SIG-M5 treated with dmso at 0.1 percent for 504 hours (cell line): ENCODE results near the gene SSC4D.
"Not testable (repeated sequence)": the region's sequence is repeated elsewhere in the genome, so short reads cannot be mapped to it uniquely, and the experiment has no call there.

Experiments used
- DNase-seq: peaks from one replicate; lab custom pipeline; 2025; ENCODE audit not compliant: unreplicated experiment; lab: John Stamatoyannopoulos, UW

The SSC4D gene

DNA sequence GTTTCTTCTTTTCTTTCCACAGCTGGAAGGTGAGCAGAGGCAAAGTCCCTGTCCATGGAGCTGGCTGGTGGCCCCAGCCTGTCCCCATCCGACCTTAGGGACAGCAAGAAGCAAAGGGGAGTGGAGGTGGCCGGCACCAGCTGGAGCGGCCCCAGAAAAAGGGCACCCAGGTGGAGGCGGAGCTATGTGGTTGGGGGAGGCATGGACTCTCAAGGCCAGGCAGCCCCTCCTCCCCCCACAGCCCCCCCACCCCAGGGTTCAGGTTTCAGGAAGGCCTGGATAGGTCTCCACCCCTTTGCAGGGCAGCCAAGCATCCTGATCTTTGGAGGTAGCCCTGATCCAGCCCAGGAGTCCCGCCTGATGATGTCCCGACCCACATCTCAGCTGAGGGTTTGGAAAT lies at the start of gene SSC4D:
Gene SSC4D, minus strand, starts transcription at position 161 of the 400 bp plus-strand sequence. CDS start 5,258 bp downstream, outside the sequence.
- DNase-seq, result no peak

DNA sequence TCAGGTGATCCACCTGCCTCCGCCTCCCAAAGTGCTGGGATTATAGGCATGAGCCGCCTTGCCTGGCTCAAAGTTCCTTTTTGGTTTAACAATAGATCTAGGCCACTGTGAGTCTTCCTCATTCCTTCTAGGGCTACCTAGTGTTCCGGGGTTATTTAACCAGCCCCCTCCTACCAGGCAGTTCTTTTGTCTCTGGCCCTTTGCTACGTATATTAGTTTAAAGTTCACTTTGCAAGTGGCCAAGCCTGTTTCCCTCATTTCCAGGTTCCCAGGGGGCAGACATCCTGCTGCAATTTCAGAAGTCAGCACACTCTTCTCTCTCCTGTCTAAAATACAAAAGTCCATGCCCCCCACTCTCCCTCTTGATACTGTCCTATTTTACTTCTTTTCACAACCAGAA lies 49.0 kb upstream of the SSC4D start:
- DNase-seq, result not testable (repeated sequence)

DNA sequence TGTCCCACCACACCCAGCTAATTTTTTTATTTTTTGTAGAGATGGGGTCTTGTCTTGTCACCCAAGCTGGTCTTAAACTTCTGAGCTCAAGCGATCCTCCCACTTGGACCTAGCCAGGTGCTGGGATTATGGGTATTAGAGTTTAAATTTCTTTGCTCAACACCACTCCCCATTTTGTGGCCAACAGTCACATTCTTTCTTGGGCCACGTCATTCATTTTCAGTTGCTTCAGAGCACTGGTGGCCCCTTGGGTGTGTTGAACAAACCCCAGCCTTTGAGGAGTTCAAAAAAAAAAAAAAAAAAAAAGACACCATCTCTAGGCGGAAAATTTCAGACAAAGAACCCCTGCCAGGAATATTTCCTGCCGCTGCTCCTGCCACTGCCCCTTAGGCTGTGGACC lies 47.5 kb upstream of the SSC4D start:
- DNase-seq, result not testable (repeated sequence)

DNA sequence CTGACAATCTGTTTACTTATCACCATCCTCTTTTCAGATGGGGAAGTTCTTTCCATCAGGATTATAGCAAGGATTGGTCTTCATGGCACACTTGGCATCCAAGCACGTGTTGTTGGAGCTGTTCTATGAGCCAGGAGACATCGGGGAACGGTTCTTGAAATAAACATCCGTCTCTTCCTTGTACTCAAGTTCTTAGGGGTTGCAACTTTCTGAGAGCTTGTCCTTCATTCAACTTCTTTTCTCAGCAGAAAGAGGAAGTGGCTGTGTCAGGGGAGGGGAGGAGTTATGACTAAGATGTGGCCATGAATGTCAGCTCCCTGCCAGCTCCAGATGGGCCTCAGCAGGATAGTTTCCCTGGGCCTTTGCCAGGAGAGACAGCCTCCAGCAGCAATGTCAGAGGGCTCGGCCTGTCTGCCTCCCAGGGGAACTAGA lies 36.1 kb upstream of the SSC4D start:
- peak; percentile 67 for DNase-seq

DNA sequence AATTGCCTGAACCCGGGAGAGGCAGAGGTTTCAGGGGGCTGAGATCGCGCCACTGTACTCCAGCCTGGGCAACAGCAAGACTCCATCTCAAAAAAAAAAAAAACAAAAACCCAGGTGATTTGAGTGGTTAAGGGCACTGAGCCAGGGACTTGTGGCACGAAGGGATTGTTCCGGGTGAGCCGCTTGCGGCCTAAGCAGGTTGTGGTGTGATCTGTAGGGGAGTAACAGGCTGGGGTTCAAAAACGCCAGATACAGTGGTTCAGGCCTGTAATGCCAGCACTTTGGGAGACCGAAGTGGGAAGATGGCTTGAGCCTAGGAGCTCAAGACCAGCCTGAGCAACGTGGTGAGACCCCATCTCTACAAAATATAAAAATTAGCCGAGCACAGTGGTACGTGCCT lies 34.3 kb upstream of the SSC4D start:
- DNase-seq, result not testable (repeated sequence)

DNA sequence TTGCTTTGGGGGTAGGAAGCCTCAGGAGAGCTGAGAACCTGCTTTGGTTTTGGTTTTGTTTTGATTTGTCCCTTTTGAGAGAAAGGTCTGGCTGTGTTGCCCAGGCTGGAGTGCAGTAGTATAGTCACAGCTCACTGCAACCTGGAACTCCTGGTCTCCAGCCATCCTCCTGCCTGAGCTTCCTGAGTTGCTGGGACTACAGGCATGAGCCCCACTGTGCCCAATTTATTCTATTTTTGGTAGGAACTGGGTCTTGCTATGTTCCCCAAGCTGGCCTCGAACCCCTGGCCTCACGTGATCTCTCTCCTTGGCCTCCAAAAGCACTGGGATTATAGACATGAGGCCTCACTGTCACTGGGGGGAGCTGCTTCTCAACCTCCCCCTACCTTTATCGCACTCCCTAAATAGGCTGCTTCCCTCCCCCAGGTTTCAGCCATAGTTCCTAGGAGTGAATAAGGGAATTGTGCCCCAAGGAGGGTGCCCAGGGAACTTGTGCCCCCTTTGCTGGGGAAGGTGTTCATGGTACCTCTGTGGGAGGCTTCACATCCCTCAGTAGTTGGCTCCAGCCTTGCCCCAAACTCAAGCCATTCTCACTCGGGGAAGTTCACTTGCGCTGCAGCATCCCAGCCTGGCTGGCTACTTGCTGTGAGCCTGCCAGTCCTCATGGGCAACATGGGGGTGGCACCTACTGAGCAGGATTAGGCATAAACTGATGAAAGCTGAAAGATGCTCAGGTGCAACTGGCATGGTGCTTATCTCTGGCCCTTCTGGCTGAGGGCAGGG lies 33.4 kb upstream of the SSC4D start:
- DNase-seq, result not testable (repeated sequence)

DNA sequence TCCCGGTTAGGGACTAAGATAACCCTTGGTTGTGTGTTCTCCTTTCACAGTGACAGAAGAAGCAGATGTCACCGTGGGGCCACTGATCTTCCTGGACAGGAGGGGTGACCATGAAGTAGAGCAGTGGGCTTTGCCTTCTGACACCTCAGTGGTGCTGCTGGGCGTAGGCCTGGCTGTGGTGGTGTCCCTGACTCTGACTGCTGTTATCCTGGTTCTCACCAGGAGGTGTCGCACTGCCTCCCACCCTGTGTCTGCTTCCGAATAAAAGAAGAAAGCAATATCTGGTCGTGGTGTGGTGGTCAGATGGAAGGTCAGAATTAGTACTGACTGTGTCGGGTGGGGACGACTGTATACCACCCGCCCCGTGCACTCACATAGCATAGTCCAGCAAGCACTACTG lies 32.3 kb upstream of the SSC4D start:
- DNase-seq, result not testable (repeated sequence)

DNA sequence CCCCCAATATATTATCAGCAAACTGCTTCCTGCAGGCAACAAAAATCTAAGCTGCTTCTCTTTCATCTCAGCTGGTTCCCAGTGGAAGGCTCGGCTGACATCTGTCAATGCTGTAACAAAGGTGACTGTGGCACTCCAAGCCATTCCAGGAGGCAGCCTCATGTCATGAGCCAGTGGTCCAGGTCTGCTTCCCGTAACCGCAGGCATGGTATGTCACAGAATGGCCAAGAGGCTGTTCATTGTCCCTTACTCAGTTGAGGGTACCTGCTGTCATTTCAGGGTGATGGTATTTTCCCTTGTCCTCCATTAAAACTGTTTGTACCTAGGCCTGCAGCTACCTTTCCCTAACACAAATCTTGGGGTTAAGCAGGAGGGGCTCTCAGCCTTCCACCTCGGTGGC lies 30.9 kb upstream of the SSC4D start:
- DNase-seq, result not testable (repeated sequence)

DNA sequence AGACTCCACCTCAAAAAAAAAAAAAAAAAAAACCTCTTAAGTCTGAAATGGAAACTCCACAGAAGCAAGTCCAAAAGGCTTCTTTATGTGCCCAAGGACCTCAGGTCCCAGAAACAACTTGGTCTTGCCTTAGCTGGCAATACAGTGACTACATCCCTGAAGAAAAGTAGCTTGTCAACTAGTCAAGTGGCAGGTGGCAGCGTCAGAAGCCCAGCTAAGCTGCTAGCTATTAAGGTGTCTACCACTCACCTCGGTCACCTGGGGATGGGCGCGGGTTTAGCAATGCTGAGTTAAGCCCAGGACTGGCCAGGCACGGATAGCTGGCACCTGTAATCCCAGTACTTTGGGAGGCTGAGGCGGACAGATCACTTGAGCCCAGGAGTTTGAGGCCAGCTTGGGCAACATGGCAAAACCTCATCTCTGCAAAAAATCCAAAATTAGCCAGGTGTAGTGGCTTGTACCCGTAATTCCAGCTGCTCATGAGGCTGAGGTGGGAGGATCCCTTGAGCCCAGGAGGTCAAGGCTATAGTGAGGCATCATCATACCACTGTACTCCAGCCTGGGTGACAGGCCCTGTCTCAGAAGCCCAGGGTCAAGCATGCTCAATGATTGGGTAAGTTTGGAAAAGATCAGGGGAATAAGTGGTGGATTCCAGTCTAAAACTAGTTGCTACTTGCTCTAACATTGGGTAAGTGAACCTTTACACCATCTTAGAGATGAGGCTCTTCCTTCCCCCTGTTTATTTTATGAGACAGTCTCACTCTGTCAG lies 29.8 kb upstream of the SSC4D start:
- not testable (repeated sequence) for DNase-seq

DNA sequence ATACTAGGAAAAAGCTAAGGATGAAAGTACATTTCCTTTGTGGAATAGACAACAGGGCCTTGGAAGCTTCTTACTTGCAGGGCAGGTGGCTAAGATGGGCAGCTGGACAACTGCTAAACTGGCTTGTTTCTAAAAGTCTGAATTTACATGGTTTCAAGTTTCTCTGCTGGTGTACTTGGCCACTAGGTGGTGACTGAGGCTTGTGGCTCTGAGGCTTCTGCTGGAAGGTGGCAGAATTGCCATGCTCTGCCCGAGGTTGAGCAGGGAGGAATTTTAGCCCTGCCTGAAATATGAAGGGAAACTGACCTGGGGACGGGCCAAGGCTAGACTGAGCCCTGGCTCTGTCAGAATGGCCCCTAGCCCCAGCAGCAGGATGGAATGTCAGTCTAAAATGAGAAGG lies 28.4 kb upstream of the SSC4D start:
- DNase-seq, result peak; percentile 78

DNA sequence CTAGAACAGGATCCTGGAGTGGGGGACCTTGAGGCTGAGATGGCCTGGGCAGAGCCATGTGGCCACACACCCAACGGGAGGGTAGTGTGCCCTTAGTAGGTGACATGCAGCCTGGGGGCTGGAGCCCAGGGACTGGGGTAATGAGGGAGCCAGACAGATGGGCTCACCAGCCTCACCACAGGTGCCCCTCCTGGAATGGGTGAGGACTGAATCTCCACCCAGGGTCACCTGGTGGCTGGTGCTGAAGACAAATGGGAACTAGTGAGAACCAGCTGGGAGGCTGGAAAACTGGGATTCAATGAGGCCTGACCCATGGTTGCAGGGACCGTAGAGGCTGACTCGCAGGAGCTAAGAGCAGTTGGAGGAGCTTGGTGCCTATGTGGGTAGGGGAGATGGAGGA lies 21.3 kb upstream of the SSC4D start:
- DNase-seq, result no peak

DNA sequence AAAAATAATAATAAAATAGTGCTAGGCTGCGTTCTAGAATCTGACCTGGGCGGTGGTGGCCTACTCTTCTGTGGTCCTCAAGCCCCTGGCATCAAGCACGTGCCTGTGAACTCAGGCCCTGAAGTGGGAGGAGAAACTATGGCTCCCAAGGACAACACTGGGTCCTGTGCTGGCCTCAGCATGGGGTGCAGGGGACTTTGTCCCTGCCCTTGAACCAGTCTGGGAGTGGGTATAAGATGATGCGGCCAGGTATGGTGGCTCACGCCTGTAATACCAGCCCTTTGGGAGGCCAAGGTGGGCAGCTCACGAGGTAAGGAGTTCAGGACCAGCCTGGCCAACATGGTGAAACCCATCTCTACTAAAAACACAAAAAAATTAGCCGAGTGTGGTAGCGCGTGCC lies 20.7 kb upstream of the SSC4D start:
- DNase-seq, result no peak

DNA sequence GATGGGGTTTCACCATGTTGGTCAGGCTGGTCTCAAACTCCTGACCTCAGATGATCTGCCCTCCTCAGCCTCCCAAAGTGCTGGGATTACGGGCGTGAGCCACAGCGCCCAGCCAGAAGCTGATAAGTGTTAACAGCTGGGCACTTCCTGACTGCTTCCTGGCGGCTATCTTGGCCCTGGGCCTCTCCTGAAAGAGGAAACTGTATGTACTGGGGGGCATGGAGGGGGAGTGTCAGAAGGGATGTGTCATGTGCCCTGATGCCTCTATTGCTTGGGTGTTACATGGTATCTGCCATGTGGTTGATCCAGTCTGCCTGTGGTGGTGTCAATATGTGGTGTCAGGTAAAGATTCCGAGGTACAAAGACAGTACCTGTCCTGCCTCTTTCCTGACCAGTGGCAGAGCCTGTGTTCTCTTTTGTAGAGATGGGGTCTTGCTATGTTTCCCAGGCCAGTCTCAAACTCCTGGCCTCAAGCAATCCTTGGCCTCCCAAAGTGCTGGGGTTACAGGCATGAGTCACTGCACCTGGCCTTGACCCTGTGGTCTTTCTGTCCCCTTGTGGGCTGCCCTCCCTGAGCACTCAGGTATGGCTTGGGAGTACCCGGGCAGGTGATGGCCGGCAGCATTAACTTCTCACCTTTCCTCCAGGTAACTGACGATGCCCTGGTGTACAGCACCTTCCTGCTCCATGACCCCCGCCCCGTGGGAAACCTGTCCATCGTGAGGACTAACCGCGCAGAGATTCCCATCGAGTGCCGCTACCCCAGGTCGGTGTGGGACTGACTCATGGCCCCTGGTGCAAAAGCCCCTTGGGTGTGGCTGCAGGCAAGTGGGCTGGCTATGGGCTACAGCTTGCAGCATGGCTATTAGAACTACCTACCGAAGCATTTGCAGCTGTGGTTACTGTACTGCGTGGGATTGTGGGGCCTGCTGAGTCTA lies 19.6 kb upstream of the SSC4D start:
- DNase-seq, result peak; percentile 60

DNA sequence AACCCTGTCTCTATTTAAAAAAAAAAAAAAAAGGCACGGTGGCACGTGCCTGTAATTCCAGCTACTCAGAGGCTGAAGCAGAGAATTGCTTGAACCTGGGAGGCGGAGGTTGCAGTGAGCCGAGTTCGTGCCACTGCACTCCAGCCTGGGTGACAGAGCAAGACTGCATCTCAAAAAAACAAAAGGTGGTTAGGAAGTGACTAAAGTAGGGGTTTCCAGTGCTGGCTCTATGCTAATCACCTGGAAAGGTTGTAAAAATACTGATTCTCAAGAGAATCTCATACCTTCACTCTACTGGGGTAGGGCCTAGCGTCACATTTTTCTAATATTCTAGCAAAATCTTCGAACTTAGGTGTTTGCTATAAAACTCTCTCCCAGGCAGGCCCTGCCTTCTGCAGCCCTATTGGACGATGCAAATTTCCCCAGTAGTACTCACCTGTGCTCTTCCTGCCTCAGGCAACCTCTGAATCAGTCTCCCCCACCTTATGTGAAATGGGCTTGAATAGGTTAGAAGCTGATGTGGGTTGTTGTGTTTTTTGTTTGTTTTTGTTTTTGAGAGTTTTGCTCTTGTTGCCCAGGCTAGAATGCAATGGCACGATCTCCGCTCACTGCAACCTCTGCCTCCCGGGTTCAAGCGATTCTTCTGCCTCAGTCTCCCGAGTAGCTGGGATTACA lies 18.8 kb upstream of the SSC4D start:
- DNase-seq, result no peak

DNA sequence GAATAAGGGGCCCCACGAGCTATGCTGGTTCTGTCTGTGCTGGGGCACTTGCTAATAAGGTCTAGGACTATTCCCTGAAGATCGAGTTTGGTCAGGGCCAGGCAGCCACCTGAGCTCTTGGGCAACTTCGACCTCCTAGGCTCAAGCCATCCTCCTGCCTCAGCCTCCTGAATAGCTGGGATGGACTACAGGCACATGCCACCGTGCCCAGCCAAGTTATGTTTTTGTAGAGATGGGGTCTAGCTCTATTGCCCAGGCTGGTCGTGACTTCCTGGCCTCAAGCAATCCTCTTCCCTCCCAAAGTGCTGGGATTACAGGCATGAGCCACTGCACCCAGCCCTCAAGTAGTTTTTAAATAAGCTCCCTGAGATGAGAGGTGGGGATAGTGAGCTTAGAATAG lies 18.1 kb upstream of the SSC4D start:
- DNase-seq, result no peak

DNA sequence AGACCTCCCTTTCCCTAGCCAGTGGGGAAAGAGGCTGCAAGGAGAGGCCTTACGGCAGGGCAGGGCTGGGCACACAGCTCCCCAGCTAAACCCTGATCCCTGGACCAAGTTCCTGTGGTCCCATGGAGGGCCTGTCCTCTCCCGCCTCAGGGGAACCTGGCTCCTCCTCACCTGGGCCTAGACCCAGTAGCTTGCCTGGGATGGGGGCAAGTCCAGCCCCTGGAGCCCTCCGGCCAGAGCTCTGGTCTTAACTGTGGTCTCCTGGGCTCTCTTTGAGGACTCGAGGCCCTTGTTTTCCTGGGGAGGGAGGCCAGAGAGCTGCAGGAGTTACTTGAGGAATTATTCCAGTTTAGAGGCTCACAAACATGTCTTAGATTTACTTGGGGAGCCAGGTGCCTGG lies 16.7 kb upstream of the SSC4D start:
- no peak for DNase-seq

DNA sequence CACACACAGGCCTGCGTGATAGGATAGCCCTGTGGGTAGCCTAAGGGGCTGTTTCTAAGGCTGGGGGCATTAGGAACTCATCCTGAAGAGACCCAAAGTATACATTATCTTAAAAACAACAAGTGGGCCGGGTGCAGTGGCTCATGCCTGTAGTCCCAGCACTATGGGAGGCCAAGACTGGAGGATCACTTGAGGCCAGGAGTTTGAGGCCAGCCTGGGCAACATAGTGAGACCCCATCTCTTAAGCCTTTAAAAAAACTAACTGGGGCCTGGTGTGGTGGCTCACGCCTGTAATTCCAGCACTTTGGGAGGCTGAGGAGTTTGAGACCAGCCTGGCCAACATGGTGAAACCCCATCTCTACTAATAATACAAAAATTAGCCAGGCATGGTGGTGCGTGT lies 16.1 kb upstream of the SSC4D start:
- DNase-seq, result not testable (repeated sequence)

DNA sequence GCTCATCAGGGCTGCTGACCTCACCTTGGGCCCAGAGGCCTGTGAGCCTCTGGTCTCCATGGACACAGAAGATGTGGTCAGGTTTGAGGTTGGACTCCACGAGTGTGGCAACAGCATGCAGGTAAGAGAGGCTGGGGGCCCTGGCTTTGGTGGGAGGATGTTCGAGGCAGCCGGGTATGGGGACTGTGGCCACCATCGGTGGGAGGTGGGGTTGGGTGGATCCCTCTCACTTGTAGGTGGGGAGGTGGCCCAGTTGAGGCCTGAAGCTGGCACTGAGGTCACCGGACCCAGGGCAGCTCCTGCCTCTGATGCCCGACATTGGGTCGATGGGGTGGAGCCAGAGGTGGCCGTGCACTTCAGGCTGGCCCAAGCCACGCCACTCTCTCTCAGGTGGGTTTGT lies 15.7 kb upstream of the SSC4D start:
- DNase-seq, result no peak

DNA sequence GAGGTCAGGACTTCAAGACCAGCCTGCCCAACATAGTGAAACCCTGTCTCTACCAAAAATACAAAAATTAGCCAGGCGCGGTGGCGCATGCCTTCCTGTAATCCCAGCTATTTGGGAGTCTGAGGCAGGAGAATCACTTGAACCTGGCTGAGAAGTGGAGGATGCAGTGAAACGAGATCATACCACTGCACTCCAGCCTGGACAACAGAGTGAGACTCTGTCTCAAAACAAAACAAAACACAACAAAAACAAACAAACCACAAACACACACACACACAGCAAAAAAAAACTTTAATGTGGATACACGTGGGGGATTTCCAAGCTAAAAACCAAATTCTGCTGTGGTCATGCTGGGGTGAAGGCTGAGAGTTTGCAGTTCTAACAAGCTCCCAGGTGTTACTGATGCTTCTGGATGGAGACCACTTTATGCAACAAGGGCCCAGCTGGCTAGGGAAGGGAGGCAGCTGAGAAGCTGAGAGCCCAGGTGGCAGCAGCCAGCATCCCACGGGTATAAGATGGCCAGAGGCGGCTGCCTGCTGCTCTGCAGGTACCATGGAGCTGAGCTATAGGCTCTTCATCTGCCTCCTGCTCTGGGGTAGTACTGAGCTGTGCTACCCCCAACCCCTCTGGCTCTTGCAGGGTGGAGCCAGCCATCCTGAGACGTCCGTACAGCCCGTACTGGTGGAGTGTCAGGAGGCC lies 15.1 kb upstream of the SSC4D start, which contains the start of gene ZP3:
Gene ZP3, plus strand, starts transcription at position 538 of the 699 bp plus-strand sequence. Its CDS starts 15 bp downstream, at position 553.
- DNase-seq, result no peak
